ENCODE results near the gene PACSIN2. TPM values are rescaled to one million over a fixed set of nuclear protein-coding genes. Genes with fewer than 3 reads are reported as not detected.

Gene PACSIN2
- total and polyA plus RNA-seq, 10 of the 15 experiments (the other 5 are each of a cell fraction or from before 2014, with no cell fraction given), result 0.93 to 78.7 (median 46.8) TPM

DNA sequence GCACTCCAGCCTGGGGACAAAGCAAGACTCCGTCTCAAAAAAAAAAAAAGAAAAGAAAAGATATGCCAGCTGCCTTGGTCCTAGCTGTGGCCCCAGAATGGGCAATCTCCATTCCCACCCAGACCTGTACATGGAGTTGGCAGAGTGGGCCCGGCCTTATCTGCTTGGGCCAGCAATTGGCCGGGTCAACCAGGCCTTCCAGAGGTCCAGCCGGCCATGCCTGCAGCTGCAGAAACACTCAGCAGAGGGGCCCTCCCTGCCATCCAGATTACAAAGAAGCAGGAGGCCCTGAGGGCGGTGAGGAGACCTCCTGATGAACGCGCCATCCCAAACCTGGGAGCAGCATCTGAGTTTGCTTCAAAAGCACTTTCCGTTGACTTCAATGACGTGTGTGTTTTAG lies 131.0 kb downstream of the PACSIN2 start (continued):
- TF ChIP-seq RAD21 (IDR thresholded peaks at IDR 0.05; ENCODE audit: insufficient read depth, low read depth, low read length) (no peak), EED (IDR thresholded peaks at IDR 0.05; ENCODE audit: low read depth) (no peak), TCF7 (IDR thresholded peaks at IDR 0.05; ENCODE audit: borderline replicate concordance) (no peak), PML (IDR thresholded peaks at IDR 0.05; ENCODE audit: low read length) (no peak)

DNA sequence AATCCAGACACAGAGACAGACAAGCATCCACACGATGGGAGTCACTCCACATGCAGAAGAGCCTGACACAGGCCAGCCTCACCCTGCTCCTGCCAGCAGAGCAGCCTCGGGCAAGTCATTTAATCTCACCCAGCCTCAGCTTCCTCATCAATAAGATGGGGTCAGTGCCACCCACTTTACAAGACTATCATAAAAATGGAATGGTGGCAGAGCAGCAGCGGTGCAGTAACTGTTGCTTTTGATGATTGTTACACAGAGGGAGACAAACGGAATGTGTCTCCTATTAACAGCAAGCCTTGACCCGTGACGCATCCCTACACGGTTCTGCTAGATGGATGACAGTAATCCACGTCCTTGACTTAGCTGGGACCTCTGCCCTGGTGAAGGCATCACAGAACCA lies 131.8 kb downstream of the PACSIN2 start:
- Histone ChIP-seq H3K79me2 (ENCODE audit: control insufficient read depth, insufficient read depth, low read length) (peaks cover under 1% of the 10 kb centered on the region), H3K4me1 (ENCODE audit: control insufficient read depth, insufficient read depth, low read length) (peaks cover under 1% of the 10 kb centered on the region; the same call in 1 of the 2 replicates), H3K27me3 (replicated peaks in 1 of 2; ENCODE audit: control insufficient read depth in 2 of 2, insufficient read depth in 2 of 2, low read length in 1 of 2) (no peaks in the 10 kb centered on the region), H3K9me3 (replicated peaks; ENCODE audit: control insufficient read depth, insufficient read depth, low read length) (no peaks in the 10 kb centered on the region), H3K9ac (ENCODE audit: control insufficient read depth, insufficient read depth, low read length) (no peak overlapping the region), H4K20me1 (ENCODE audit: control insufficient read depth, insufficient read depth) (no peaks in the 10 kb centered on the region), H3K27ac (ENCODE audit: control insufficient read depth, insufficient read depth) (no peak overlapping the region), H2AFZ (ENCODE audit: control insufficient read depth, low read depth, low read length) (no peak overlapping the region), H3K36me3 (ENCODE audit: control insufficient read depth in 2 of 2, insufficient read depth in 2 of 2, low read length in 1 of 2) (peaks cover 40 to 52% of the 10 kb centered on the region in 2 experiments), H3K4me3 (no peak overlapping the region), H3K4me2 (ENCODE audit: control insufficient read depth, insufficient read depth) (no peak overlapping the region)
- ChIA-PET POLR2A (interaction anchor here (0.6 kb wide), 1 partner anchor 38 kb away, joined by 6 read pairs; no protein-coding TSS in a partner anchor), SMC1A (ENCODE audit: uncharacterized antibody, unreplicated experiment) (interaction anchor here (1.8 kb wide), 1 partner anchor 15 kb away, joined by 6 read pairs; no protein-coding TSS in a partner anchor), RAD21 (ENCODE audit: unreplicated experiment) (interaction anchor here (2.5 kb wide), 1 partner anchor 15 kb away, joined by 8 read pairs; no protein-coding TSS in a partner anchor), CTCF (interaction anchor here (1.2 to 1.6 kb wide), 3 partner anchors 12 to 85 kb away, joined by 3 to 8 read pairs (median 3); no protein-coding TSS in a partner anchor)
- intact Hi-C loops (cut with micrococcal nuclease; ENCODE audit: unreplicated experiment), result no loop called here
- in situ Hi-C loops (cut with MboI), result no loop called here
- DNase-seq (ENCODE audit: low read depth, low spot score) (no peak), FAIRE-seq (no peak), ATAC-seq (no peak)
- TF ChIP-seq SMAD5 (IDR thresholded peaks at IDR 0.05; ENCODE audit: low read depth) (no peak), YY1 (IDR thresholded peaks at IDR 0.05; ENCODE audit: low read depth, low read length) (no peak), RUNX3 (IDR thresholded peaks at IDR 0.05; ENCODE audit: low read length) (no peak), BCL3 (IDR thresholded peaks at IDR 0.05; ENCODE audit: borderline replicate concordance, insufficient read depth, low read depth, low read length, poor library complexity, severe bottlenecking) (no peak)
- WGBS (ENCODE audit: insufficient coverage, insufficient replicate concordance, low lambda C conversion rate, missing lambda C conversion rate), result 89% methylated on average over 8 of the region's 8 CpGs
- no TSS peak for BruUV-seq (replicated peaks)

All from GM12878 (cell line).